Fibroblast of skin of back (primary cell): ENCODE measurements around the gene CACNB3.
"Not testable (repeated sequence)": the region's sequence is repeated elsewhere in the genome, so short reads cannot be mapped to it uniquely, and the experiment has no call there.

Source experiments
- DNase-seq: peaks from one replicate; pipeline ENCODE4 v3.0.0-alpha.2; 2013

The CACNB3 gene

GRCh38 chr12:48819986-48820725 is 1.9 kb downstream of the CACNB3 start:
- DNase-seq, result no peak

- DNase-seq, result no peak
Measured at GRCh38 chr12:48822139-48822538, 3.8 kb downstream of the CACNB3 start.

GRCh38 chr12:48822711-48823110 is 4.4 kb downstream of the CACNB3 start:
- no peak for DNase-seq

GRCh38 chr12:48823281-48823680 is 5.0 kb downstream of the CACNB3 start:
- no peak for DNase-seq

- DNase-seq, result no peak
Measured at GRCh38 chr12:48824112-48824511, 5.8 kb downstream of the CACNB3 start.

- no peak for DNase-seq
Measured at GRCh38 chr12:48824905-48825304, 6.6 kb downstream of the CACNB3 start.

DNA sequence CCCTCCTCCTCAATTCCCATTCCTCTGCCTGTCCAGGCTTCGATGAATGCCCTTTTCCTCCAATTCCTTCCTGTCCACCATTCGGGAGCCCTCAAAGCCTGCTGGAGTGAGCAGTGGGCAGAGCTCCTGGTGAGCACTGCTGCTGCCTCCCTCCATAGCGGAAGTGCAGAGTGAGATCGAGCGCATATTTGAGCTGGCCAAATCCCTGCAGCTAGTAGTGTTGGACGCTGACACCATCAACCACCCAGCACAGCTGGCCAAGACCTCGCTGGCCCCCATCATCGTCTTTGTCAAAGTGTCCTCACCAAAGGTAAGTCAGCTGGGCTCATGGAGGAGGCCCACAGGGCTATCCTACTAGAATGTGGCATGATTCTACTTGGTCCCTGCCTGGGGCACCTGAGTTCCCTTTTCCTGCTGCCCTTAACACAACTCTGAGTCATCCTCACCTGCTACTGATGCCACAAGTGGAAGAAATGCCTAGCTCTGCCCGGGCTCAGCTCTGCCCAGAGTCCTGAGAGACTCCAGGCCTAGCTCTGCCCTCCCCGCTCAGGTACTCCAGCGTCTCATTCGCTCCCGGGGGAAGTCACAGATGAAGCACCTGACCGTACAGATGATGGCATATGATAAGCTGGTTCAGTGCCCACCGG is 8.0 kb downstream of the CACNB3 start:
- no peak for DNase-seq

GRCh38 chr12:48827026-48827425 is 8.7 kb downstream of the CACNB3 start:
- no peak for DNase-seq

- no peak for DNase-seq
Measured at GRCh38 chr12:48827513-48828096, 9.3 kb downstream of the CACNB3 start.

DNA sequence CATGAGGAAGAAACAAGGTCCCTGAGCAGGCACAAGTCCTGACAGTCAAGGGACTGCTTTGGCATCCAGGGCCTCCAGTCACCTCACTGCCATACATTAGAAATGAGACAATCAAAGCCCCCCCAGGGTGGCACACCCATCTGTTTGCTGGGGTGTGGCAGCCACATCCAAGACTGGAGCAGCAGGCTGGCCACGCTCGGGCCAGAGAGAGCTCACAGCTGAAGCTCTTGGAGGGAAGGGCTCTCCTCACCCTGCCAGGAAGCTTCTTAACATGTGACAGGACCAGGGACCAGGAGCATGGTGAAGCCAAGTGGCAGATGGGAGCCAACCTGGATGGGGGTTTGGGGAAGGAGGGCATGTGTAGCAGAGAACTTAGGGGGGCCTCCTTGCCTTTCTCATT is 10.0 kb downstream of the CACNB3 start:
- no peak for DNase-seq

- no peak for DNase-seq
Measured at GRCh38 chr12:48828841-48829575, 10.7 kb downstream of the CACNB3 start.

- DNase-seq, result no peak
Measured at GRCh38 chr12:48831257-48831656, 13.0 kb downstream of the CACNB3 start.

- DNase-seq, result no peak
Measured at GRCh38 chr12:48832321-48833060, 14.2 kb downstream of the CACNB3 start.

- no peak for DNase-seq
Measured at GRCh38 chr12:48838048-48838447, 19.8 kb downstream of the CACNB3 start.

DNA sequence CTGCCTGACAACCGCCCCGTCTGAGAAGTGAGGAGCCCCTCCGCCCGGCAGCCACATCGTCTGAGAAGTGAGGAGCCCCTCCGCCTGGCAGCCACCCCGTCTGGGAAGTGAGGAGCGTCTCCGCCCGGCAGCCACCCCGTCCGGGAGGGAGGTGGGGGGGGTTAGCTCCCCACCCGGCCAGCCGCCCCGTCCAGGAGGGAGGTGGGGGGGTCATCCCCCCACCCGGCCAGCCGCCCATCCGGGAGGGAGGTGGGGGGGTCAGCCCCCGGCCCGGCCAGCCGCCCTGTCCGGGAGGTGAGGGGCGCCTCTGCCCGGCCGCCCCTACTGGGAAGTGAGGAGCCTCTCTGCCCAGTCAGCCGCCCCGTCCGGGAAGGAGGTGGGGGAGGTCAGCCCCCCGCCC is 23.7 kb downstream of the CACNB3 start:
- DNase-seq, result not testable (repeated sequence)

GRCh38 chr12:48851883-48852733 is 33.8 kb downstream of the CACNB3 start, which contains the start of gene DDX23:
DDX23 (minus strand) TSS chr12:48852163; CDS start chr12:48845782, 6,381 bp downstream.
- peak; percentile 98 for DNase-seq

DNA sequence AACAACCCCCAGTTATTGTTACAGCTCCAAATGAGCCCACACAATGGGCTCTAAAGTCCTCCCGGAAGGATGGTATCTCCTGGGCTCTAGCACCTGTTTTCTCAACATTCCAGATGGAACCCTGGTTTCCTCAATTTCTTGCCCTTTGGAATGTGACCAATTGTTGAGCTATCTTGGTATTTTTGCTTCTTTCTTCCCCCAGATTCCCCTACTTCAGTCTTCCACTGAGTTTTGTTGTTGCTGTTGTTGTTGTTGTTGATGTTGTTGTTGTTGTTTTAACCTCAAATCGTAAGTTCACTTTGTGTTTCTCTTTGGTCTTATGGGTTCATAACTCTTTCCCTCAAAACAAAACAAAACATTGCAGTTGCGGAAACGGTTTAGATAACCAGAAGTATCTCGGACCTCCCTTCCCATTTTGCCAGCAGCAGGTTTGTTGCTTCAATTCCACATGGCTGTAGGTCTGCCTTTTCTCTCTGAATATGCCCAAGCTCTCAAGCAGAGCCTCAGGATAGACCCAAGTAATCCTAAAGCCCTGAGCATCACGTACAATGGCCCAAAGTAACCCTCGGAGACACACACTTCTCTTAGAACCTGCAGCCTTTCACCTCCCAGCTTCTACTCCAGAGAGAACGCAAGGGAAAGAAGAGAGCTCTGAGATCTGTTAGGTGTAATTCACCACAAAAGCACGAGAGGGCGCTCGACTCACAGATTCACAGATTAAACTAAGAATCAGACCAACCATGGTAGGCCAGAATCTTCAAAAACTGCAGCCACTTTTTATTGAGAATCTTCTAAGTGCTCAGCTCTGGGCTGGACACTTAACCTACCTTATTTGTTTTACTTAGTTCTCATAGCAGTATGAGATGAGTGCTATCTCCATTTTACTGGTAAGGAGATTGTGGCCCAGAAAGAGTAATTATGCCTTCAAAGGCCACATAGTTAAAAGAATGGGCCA is 34.7 kb downstream of the CACNB3 start:
- peak; percentile 86 for DNase-seq

DNA sequence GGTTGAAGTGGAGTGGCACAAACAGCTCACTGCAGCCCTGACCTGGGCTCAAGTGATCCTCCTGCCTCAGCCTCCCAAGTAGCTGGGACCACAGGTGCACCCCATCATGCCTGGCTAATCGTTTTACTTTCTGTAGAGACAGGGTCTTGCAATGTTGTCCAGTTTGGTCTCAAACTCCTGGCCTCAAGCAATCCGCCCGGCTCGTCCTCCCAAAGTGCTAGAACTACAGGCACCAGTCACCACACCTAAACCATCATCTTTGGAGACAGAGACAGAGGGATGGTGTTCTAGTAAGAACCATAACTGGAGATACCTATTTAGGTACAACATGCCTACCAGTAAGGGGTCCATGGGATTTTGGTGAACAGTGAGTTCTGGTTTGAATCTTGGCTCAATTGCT is 36.2 kb downstream of the CACNB3 start:
- DNase-seq, result no peak

- not testable (repeated sequence) for DNase-seq
Measured at GRCh38 chr12:48854932-48855331, 36.6 kb downstream of the CACNB3 start.

- DNase-seq, result no peak
Measured at GRCh38 chr12:48856379-48856778, 38.1 kb downstream of the CACNB3 start.
